ENCODE results near the gene BACH2. TPM values are rescaled to one million over a fixed set of nuclear protein-coding genes. Genes with fewer than 3 reads are reported as not detected.

Gene BACH2
- total and polyA plus RNA-seq, 7 experiments from 2014 or later: 24.8 to 193 (median 117) TPM

DNA sequence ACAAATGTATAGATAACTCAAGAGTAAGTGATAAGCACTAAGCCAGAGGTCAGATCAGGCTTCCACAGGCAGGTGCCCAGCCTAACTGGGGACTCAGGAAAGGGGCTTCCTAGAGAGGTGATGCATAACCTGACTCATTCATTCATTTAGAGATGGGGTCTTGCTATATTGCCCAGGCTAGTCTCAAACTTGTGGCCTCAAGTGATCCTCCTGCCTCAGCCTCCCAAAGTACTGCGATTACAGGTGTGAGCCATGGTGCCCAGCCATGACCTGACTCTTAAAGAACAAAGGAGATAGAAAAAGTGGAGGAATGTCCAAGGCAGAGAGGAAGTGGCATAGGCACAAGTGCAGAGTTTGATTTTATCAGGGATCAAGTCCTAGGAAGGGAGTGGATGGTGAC, 360.5 kb downstream of the BACH2 start:
- Mint-ChIP-seq H3K36me3 (peaks cover 12 to 55% (median 31%) of the 10 kb centered on the region in 5 donors), H3K4me3 (peak overlapping the region in 1 of 10 donors; percentile 37), H3K9me3 (peaks cover 0 to 1% (median 0%) of the 10 kb centered on the region in 11 donors), H3K27ac (peak overlapping the region in 8 of 9 donors; percentile 32 to 78 (median 69)), H3K4me1 (peaks cover 0 to 41% (median 20%) of the 10 kb centered on the region in 7 donors), H3K27me3 (no peaks in the 10 kb centered on the region)
- no peak overlapping the region for H3K4me3 ChIP-seq (ENCODE audit: low read length)
- intact Hi-C loops (cut with micrococcal nuclease): no loop called here
- no peak for ATAC-seq
- POLR2A ChIA-PET: interaction anchor here (1.0 kb wide), 1 partner anchor 556 kb away, joined by 4 read pairs; no protein-coding TSS in a partner anchor
- no peak overlapping the region for H3K27ac ChIP-seq (ENCODE audit: low read depth, low read length)
- H3K4me1 ChIP-seq (ENCODE audit: control insufficient read depth in 2 of 2, insufficient read depth in 2 of 2, low read length in 2 of 2): peaks cover 0 to 4% of the 10 kb centered on the region in 2 donors
- H3K27me3 ChIP-seq (ENCODE audit: control insufficient read depth in 2 of 2, insufficient read depth in 2 of 2, low read length in 2 of 2): no peaks in the 10 kb centered on the region
- H3K36me3 ChIP-seq (ENCODE audit: control insufficient read depth in 2 of 3, insufficient read depth in 3 of 3, low read length in 3 of 3): peaks cover 0 to 83% (median 26%) of the 10 kb centered on the region in 3 experiments
- H3K9me3 ChIP-seq (ENCODE audit: control insufficient read depth in 2 of 3, low read length in 3 of 3): no peaks in the 10 kb centered on the region
- DNase-seq: no peak
- CTCF ChIA-PET: interaction anchor here (1.3 kb wide), 1 partner anchor 543 kb away, joined by 5 read pairs; no protein-coding TSS in a partner anchor

- DNase-seq (no peak), ATAC-seq (no peak)
- peak overlapping the region in 4 of 9 donors; percentile 24 to 76 (median 58) for H3K27ac Mint-ChIP-seq
- ChIA-PET CTCF (no interaction called here), POLR2A (no interaction called here)
- peaks cover 12 to 60% (median 28%) of the 10 kb centered on the region in 5 donors for H3K36me3 Mint-ChIP-seq
- peaks cover 0 to 1% (median 0%) of the 10 kb centered on the region in 11 donors for H3K9me3 Mint-ChIP-seq
- H3K27ac ChIP-seq (ENCODE audit: low read depth, low read length): no peak overlapping the region
- no peaks in the 10 kb centered on the region for H3K27me3 Mint-ChIP-seq
- H3K9me3 ChIP-seq (ENCODE audit: control insufficient read depth in 2 of 3, low read length in 3 of 3): no peaks in the 10 kb centered on the region
- H3K4me3 ChIP-seq (ENCODE audit: low read length): no peak overlapping the region
- intact Hi-C loops (cut with micrococcal nuclease): no loop called here
- H3K27me3 ChIP-seq (ENCODE audit: control insufficient read depth in 2 of 2, insufficient read depth in 2 of 2, low read length in 2 of 2): no peaks in the 10 kb centered on the region
- peaks cover 0 to 39% (median 19%) of the 10 kb centered on the region in 7 donors for H3K4me1 Mint-ChIP-seq
- H3K36me3 ChIP-seq (ENCODE audit: control insufficient read depth in 2 of 3, insufficient read depth in 3 of 3, low read length in 3 of 3): peaks cover 0 to 89% (median 23%) of the 10 kb centered on the region in 3 experiments
- H3K4me3 Mint-ChIP-seq: no peak overlapping the region
- H3K4me1 ChIP-seq (ENCODE audit: control insufficient read depth in 2 of 2, insufficient read depth in 2 of 2, low read length in 2 of 2): no peaks in the 10 kb centered on the region
Measured at GRCh38 chr6:89934685-89935366, 361.8 kb downstream of the BACH2 start.

DNA sequence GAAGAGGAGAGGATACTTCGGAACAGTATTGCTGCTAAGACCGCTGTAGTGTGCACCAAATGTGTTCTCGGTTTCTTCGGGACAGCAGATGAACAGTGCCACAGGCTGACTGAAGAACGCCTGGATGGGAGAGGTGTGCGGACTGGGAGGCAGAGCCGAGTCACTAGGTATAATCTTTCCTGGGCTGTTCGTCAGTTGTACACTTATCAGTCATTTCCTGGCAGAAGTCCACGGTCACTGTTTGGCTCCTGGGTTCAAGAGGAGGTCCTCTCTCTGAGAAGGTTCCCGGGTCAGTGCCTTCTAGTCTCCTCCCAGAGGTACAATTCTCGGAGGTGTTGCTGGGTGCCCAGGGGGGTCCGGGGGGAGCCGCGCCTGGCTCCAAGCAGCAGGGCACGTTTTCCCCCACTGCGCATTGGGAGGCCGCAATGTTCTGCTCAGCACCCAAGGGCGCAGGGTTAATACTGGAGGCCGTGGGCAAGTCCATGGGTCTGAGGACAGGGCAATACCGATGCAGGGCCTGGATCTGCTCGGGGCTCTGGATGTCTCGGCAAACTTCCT, 364.3 kb downstream of the BACH2 start:
- ATAC-seq: no peak
- Histone ChIP-seq H3K27ac (ENCODE audit: low read depth, low read length) (no peak overlapping the region), H3K36me3 (ENCODE audit: control insufficient read depth in 2 of 3, insufficient read depth in 3 of 3, low read length in 3 of 3) (peaks cover 0 to 73% (median 13%) of the 10 kb centered on the region in 3 experiments), H3K27me3 (ENCODE audit: control insufficient read depth in 2 of 2, insufficient read depth in 2 of 2, low read length in 2 of 2) (no peaks in the 10 kb centered on the region), H3K4me3 (ENCODE audit: low read length) (no peak overlapping the region), H3K4me1 (ENCODE audit: control insufficient read depth in 2 of 2, insufficient read depth in 2 of 2, low read length in 2 of 2) (peaks cover 0 to 4% of the 10 kb centered on the region in 2 donors), H3K9me3 (ENCODE audit: control insufficient read depth in 2 of 3, low read length in 3 of 3) (no peaks in the 10 kb centered on the region)
- Mint-ChIP-seq H3K27me3 (no peaks in the 10 kb centered on the region), H3K9me3 (peaks cover 0 to 1% (median 0%) of the 10 kb centered on the region in 11 donors), H3K36me3 (peaks cover 12 to 71% (median 50%) of the 10 kb centered on the region in 5 donors), H3K27ac (peak overlapping the region in 7 of 9 donors; percentile 9 to 81 (median 65)), H3K4me3 (no peak overlapping the region), H3K4me1 (peaks cover 12 to 50% (median 39%) of the 10 kb centered on the region in 7 donors)
- intact Hi-C loops (cut with micrococcal nuclease): no loop called here
- no peak for DNase-seq
- POLR2A ChIA-PET: no interaction called here
- CTCF ChIA-PET: no interaction called here

GRCh38 chr6:89930789-89931188, 365.9 kb downstream of the BACH2 start:
- intact Hi-C loops (cut with micrococcal nuclease): no loop called here
- Histone ChIP-seq H3K36me3 (ENCODE audit: control insufficient read depth in 2 of 3, insufficient read depth in 3 of 3, low read length in 3 of 3) (peaks cover 0 to 58% (median 4%) of the 10 kb centered on the region in 3 experiments), H3K4me3 (ENCODE audit: low read length) (no peak overlapping the region), H3K4me1 (ENCODE audit: control insufficient read depth in 2 of 2, insufficient read depth in 2 of 2, low read length in 2 of 2) (peaks cover 0 to 14% of the 10 kb centered on the region in 2 donors), H3K27me3 (ENCODE audit: control insufficient read depth in 2 of 2, insufficient read depth in 2 of 2, low read length in 2 of 2) (no peaks in the 10 kb centered on the region), H3K27ac (ENCODE audit: low read depth, low read length) (no peak overlapping the region), H3K9me3 (ENCODE audit: control insufficient read depth in 2 of 3, low read length in 3 of 3) (no peaks in the 10 kb centered on the region)
- ATAC-seq: no peak
- Mint-ChIP-seq H3K4me3 (no peak overlapping the region), H3K4me1 (peaks cover 22 to 58% (median 54%) of the 10 kb centered on the region in 7 donors), H3K27me3 (no peaks in the 10 kb centered on the region), H3K9me3 (peaks cover 0 to 3% (median 0%) of the 10 kb centered on the region in 11 donors), H3K36me3 (peaks cover 7 to 65% (median 40%) of the 10 kb centered on the region in 5 donors), H3K27ac (peak overlapping the region in 7 of 9 donors; percentile 43 to 86 (median 68))
- ChIA-PET POLR2A (no interaction called here), CTCF (interaction anchor here (0.7 to 0.9 kb wide), 2 partner anchors 10 to 367 kb away, joined by 3 to 8 read pairs; no protein-coding TSS in a partner anchor)
- DNase-seq: no peak

DNA sequence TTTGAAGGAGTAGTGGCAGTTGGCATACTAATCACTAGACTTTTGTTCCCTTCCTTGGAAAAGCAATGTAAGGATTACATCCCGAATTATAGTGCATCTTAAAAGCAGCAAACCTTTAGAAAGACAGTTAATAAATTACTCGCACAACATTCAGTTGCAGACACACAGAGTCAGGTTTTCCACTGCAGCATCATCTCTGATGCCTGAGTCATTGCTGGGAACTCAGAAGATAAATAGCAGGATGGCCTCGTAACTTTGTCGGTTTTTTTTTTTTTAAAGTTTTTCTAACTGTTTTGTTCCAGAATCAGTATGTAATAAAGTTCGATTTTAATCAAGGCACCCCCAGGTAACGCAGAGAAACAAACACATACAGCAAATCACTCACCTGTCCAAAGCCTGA, 368.0 kb downstream of the BACH2 start:
- Mint-ChIP-seq H3K27me3 (no peaks in the 10 kb centered on the region), H3K4me1 (peaks cover 28 to 69% (median 61%) of the 10 kb centered on the region in 7 donors), H3K36me3 (peaks cover 5 to 62% (median 38%) of the 10 kb centered on the region in 5 donors), H3K4me3 (no peak overlapping the region), H3K9me3 (peaks cover 0 to 10% (median 2%) of the 10 kb centered on the region in 11 donors), H3K27ac (peak overlapping the region in 7 of 9 donors; percentile 20 to 86 (median 68))
- DNase-seq (no peak), ATAC-seq (no peak)
- H3K4me1 ChIP-seq (ENCODE audit: control insufficient read depth in 2 of 2, insufficient read depth in 2 of 2, low read length in 2 of 2): peaks cover 0 to 14% of the 10 kb centered on the region in 2 donors
- H3K27ac ChIP-seq (ENCODE audit: low read depth, low read length): peak overlapping the region; percentile 7
- peaks cover 0 to 36% (median 0%) of the 10 kb centered on the region in 3 experiments for H3K36me3 ChIP-seq (ENCODE audit: control insufficient read depth in 2 of 3, insufficient read depth in 3 of 3, low read length in 3 of 3)
- ChIA-PET CTCF (no interaction called here), POLR2A (no interaction called here)
- no peaks in the 10 kb centered on the region for H3K9me3 ChIP-seq (ENCODE audit: control insufficient read depth in 2 of 3, low read length in 3 of 3)
- H3K4me3 ChIP-seq (ENCODE audit: low read length): no peak overlapping the region
- no peaks in the 10 kb centered on the region for H3K27me3 ChIP-seq (ENCODE audit: control insufficient read depth in 2 of 2, insufficient read depth in 2 of 2, low read length in 2 of 2)
- intact Hi-C loops (cut with micrococcal nuclease): loop anchor here in 1 of 2 donors (5.0 kb wide), 1 partner anchor 111 kb away; the partner anchor contains the start of gene MDN1

- Histone ChIP-seq H3K27me3 (ENCODE audit: control insufficient read depth in 2 of 2, insufficient read depth in 2 of 2, low read length in 2 of 2) (no peaks in the 10 kb centered on the region), H3K4me1 (ENCODE audit: control insufficient read depth in 2 of 2, insufficient read depth in 2 of 2, low read length in 2 of 2) (peaks cover 0 to 14% of the 10 kb centered on the region in 2 donors), H3K4me3 (ENCODE audit: low read length) (no peak overlapping the region), H3K9me3 (ENCODE audit: control insufficient read depth in 2 of 3, low read length in 3 of 3) (no peaks in the 10 kb centered on the region), H3K27ac (ENCODE audit: low read depth, low read length) (peak overlapping the region; percentile 7), H3K36me3 (ENCODE audit: control insufficient read depth in 2 of 3, insufficient read depth in 3 of 3, low read length in 3 of 3) (peaks cover 0 to 30% (median 0%) of the 10 kb centered on the region in 3 experiments)
- Mint-ChIP-seq H3K36me3 (peaks cover under 1 to 56% (median 32%) of the 10 kb centered on the region in 5 donors), H3K27me3 (no peaks in the 10 kb centered on the region), H3K4me1 (peaks cover 28 to 69% (median 61%) of the 10 kb centered on the region in 7 donors), H3K27ac (peak overlapping the region in 8 of 9 donors; percentile 13 to 78 (median 66)), H3K4me3 (peak overlapping the region in 1 of 10 donors; percentile 32), H3K9me3 (peaks cover 0 to 10% (median 2%) of the 10 kb centered on the region in 11 donors)
- ATAC-seq (peak; percentile 70), DNase-seq (no peak)
- ChIA-PET POLR2A (no interaction called here), CTCF (no interaction called here)
- intact Hi-C loops (cut with micrococcal nuclease): loop anchor here in 1 of 2 donors (5.0 kb wide), 1 partner anchor 111 kb away; the partner anchor contains the start of gene MDN1
Measured at GRCh38 chr6:89927791-89928550, 368.7 kb downstream of the BACH2 start.

Data from naive thymus-derived CD4-positive, alpha-beta T cell (primary cell).